DND-41 (cell line): ENCODE measurements around the gene TAS1R3.
"Not testable (repeated sequence)": the region's sequence is repeated elsewhere in the genome, so short reads cannot be mapped to it uniquely, and the experiment has no call there.

ENCODE experiments used
- ATAC-seq: fragments of 200-7000 bp; cut with Tn5 transposase; 3 replicates; pipeline ENCODE4 v1.9.1; 2021; ENCODE audit warnings: low read depth; ENCODE audit not compliant: insufficient read depth
- DNase-seq: peaks from one replicate; pipeline ENCODE4 v3.0.0-alpha.2; 2020
- H2AFZ ChIP-seq: 2 replicates; pipeline ENCODE4 v1.6.0; 2012; ENCODE audit warnings: low read depth, low read length
- H3K27ac ChIP-seq: 2 replicates; pipeline ENCODE4 v1.5.1; 2012; ENCODE audit warnings: low read length, inconsistent platforms
- H3K27me3 ChIP-seq: fragments of 200-600 bp; sonication (generic); 2 replicates; pipeline ENCODE4 v1.6.0; 2012; ENCODE audit warnings: low read length, mild to moderate bottlenecking, inconsistent platforms; ENCODE audit not compliant: insufficient read depth, poor library complexity
- H3K36me3 ChIP-seq: 2 replicates; pipeline ENCODE4 v1.5.1; 2012; ENCODE audit warnings: low read length, inconsistent platforms; ENCODE audit not compliant: insufficient read depth
- H3K4me1 ChIP-seq: 2 replicates; pipeline ENCODE4 v1.5.1; 2012; ENCODE audit warnings: mild to moderate bottlenecking, low read length; ENCODE audit not compliant: insufficient read depth
- H3K4me2 ChIP-seq: 2 replicates; pipeline ENCODE4 v1.6.0; 2012; ENCODE audit warnings: mild to moderate bottlenecking, moderate library complexity, low read length, inconsistent platforms; ENCODE audit not compliant: insufficient read depth
- H3K4me3 ChIP-seq, 2 experiments: fragments of 200-600 bp in 1 of 2; shearing (Covaris generic) in 1 of 2; 2 replicates each; pipeline ENCODE4 v1.5.1; 2012 to 2016; ENCODE audit warnings: inconsistent platforms in 2 of 2, low read length in 2 of 2, mild to moderate bottlenecking in 2 of 2, low read depth in 1 of 2, moderate library complexity in 1 of 2
- H3K79me2 ChIP-seq: 2 replicates; pipeline ENCODE4 v1.6.0; 2012; ENCODE audit warnings: low read length, inconsistent platforms; ENCODE audit not compliant: insufficient read depth
- H3K9ac ChIP-seq: 2 replicates; pipeline ENCODE4 v1.6.0; 2012; ENCODE audit warnings: low read depth, mild to moderate bottlenecking, inconsistent platforms, low read length, moderate library complexity
- H3K9me3 ChIP-seq: 2 replicates; pipeline ENCODE4 v1.5.1; 2012; ENCODE audit warnings: low read length, moderate library complexity, mild to moderate bottlenecking, inconsistent platforms; ENCODE audit not compliant: insufficient read depth, severe bottlenecking
- H4K20me1 ChIP-seq: 2 replicates; pipeline ENCODE4 v1.6.0; 2012; ENCODE audit warnings: low read length; ENCODE audit not compliant: insufficient read depth
- EZH2 ChIP-seq: IDR thresholded peaks from 3 replicates; pipeline ENCODE4 v1.6.1; 2012; ENCODE audit warnings: borderline replicate concordance, low read depth, mild to moderate bottlenecking, moderate library complexity, low read length, inconsistent platforms; ENCODE audit not compliant: severe bottlenecking
- TF ChIP-seq, protein P1 (sequence below): IDR thresholded peaks from 2 replicates; pipeline ENCODE4 v1.5.1; 2012; ENCODE audit warnings: borderline replicate concordance, low read length, moderate library complexity, mild to moderate bottlenecking; ENCODE audit not compliant: poor library complexity, severe bottlenecking; ENCODE audit errors: extremely low read depth

Gene TAS1R3

GRCh38 chr1:1315435-1315954, 15.6 kb upstream of the TAS1R3 start:
- no peak overlapping the region for H2AFZ ChIP-seq
- H3K4me1 ChIP-seq, result peaks cover 7% of the 10 kb centered on the region
- no peak overlapping the region for H3K4me3 ChIP-seq
- H3K79me2 ChIP-seq, result peaks cover 69% of the 10 kb centered on the region
- ATAC-seq (no peak), DNase-seq (no peak)
- no peak overlapping the region for H3K4me2 ChIP-seq
- H3K9me3 ChIP-seq, result no peaks in the 10 kb centered on the region
- H3K27me3 ChIP-seq, result no peaks in the 10 kb centered on the region
- TF ChIP-seq, protein P1, sequence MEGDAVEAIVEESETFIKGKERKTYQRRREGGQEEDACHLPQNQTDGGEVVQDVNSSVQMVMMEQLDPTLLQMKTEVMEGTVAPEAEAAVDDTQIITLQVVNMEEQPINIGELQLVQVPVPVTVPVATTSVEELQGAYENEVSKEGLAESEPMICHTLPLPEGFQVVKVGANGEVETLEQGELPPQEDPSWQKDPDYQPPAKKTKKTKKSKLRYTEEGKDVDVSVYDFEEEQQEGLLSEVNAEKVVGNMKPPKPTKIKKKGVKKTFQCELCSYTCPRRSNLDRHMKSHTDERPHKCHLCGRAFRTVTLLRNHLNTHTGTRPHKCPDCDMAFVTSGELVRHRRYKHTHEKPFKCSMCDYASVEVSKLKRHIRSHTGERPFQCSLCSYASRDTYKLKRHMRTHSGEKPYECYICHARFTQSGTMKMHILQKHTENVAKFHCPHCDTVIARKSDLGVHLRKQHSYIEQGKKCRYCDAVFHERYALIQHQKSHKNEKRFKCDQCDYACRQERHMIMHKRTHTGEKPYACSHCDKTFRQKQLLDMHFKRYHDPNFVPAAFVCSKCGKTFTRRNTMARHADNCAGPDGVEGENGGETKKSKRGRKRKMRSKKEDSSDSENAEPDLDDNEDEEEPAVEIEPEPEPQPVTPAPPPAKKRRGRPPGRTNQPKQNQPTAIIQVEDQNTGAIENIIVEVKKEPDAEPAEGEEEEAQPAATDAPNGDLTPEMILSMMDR, result no peak
- no peak for TF ChIP-seq EZH2
- no peak overlapping the region for H3K27ac ChIP-seq
- H3K36me3 ChIP-seq, result peaks cover 85% of the 10 kb centered on the region
- H4K20me1 ChIP-seq, result peaks cover 70% of the 10 kb centered on the region
- no peak overlapping the region for H3K9ac ChIP-seq

GRCh38 chr1:1316199-1316598, 14.9 kb upstream of the TAS1R3 start:
- not testable (repeated sequence) for H3K4me3 ChIP-seq, DNase-seq, H3K9ac ChIP-seq, H3K4me2 ChIP-seq, H3K27ac ChIP-seq, H3K27me3 ChIP-seq, ATAC-seq, H3K9me3 ChIP-seq, H2AFZ ChIP-seq
- peaks cover 85% of the 10 kb centered on the region for H3K36me3 ChIP-seq
- peaks cover 10% of the 10 kb centered on the region for H3K4me1 ChIP-seq
- peaks cover 74% of the 10 kb centered on the region for H4K20me1 ChIP-seq
- H3K79me2 ChIP-seq, result peaks cover 73% of the 10 kb centered on the region

DNA sequence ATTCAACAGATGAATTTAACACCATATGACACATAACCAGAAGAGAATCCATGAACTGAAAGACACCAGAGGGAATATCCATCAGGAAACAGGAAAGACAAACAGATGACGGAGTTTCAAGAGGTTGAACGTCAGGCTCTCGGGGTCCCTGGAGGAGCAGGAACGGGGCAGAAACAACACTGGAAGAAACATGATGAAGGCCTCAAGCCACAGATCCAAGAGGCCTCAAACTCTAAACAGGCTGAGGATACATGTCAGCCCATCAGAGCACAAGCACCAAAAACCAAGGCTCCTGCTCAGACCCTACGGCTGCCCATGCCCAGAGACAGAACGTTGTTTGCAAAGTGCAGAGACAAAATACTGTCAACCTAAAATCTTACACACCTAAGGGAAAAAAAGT, 13.7 kb upstream of the TAS1R3 start:
- H3K4me3 ChIP-seq, result no peak overlapping the region
- TF ChIP-seq EZH2, result no peak
- TF ChIP-seq, protein P1, result no peak
- ATAC-seq, result no peak
- no peak overlapping the region for H3K27ac ChIP-seq
- H3K4me1 ChIP-seq, result peaks cover 22% of the 10 kb centered on the region
- no peaks in the 10 kb centered on the region for H3K9me3 ChIP-seq
- peaks cover 82% of the 10 kb centered on the region for H3K79me2 ChIP-seq
- no peak overlapping the region for H3K9ac ChIP-seq
- H4K20me1 ChIP-seq, result peaks cover 78% of the 10 kb centered on the region
- H3K36me3 ChIP-seq, result peaks cover 82% of the 10 kb centered on the region
- no peak for DNase-seq
- H2AFZ ChIP-seq, result no peak overlapping the region
- H3K27me3 ChIP-seq, result no peaks in the 10 kb centered on the region
- no peak overlapping the region for H3K4me2 ChIP-seq

GRCh38 chr1:1318131-1318652, 12.9 kb upstream of the TAS1R3 start:
- Histone ChIP-seq H3K4me3 (no peak overlapping the region), H3K27ac (no peak overlapping the region), H3K4me1 (peaks cover 28% of the 10 kb centered on the region), H2AFZ (no peak overlapping the region), H3K79me2 (peaks cover 81% of the 10 kb centered on the region), H3K4me2 (no peak overlapping the region), H3K9ac (no peak overlapping the region), H4K20me1 (peaks cover 76% of the 10 kb centered on the region), H3K9me3 (no peaks in the 10 kb centered on the region), H3K27me3 (no peaks in the 10 kb centered on the region), H3K36me3 (peaks cover 80% of the 10 kb centered on the region)
- DNase-seq, result no peak
- TF ChIP-seq EZH2, result no peak
- TF ChIP-seq, protein P1, result no peak
- no peak for ATAC-seq
